DOHH2 (cell line): ENCODE measurements around the gene PPP2R3A.

ENCODE experiments used
- CTCF ChIP-seq: fragments of 200-600 bp; sonication (generic); IDR thresholded peaks from one replicate; pipeline ENCODE4 v1.5.1; 2014; ENCODE audit warnings: antibody characterized with exemption, mild to moderate bottlenecking, low read depth, low read length; ENCODE audit not compliant: poor library complexity, severe bottlenecking
- EZH2phosphoT487 ChIP-seq: fragments of 200-600 bp; sonication (generic); IDR thresholded peaks from 2 replicates; pipeline ENCODE4 v1.6.1; 2017; ENCODE audit warnings: borderline replicate concordance, mild to moderate bottlenecking, antibody characterized with exemption, low read length, moderate library complexity, mixed read lengths

GRCh38 chr3:135992072-135992471, 26.5 kb downstream of the PPP2R3A start:
- TF ChIP-seq CTCF, result no peak
- TF ChIP-seq EZH2phosphoT487, result no peak
